ENCODE measurements around the gene CSTPP1.
"Not testable (repeated sequence)": the region's sequence is repeated elsewhere in the genome, so short reads cannot be mapped to it uniquely, and the experiment has no call there.

Gene CSTPP1

GRCh38 chr11:46958777-46959176, 22.2 kb downstream of the CSTPP1 start:
- DNase-seq: no peak

GRCh38 chr11:46961041-46961440, 24.5 kb downstream of the CSTPP1 start:
- no peak for DNase-seq

GRCh38 chr11:46961886-46962285, 25.3 kb downstream of the CSTPP1 start:
- DNase-seq: not testable (repeated sequence)

- DNase-seq: no peak
Measured at GRCh38 chr11:46963844-46964243, 27.3 kb downstream of the CSTPP1 start.

GRCh38 chr11:46966773-46967172, 30.2 kb downstream of the CSTPP1 start:
- DNase-seq: no peak

- no peak for DNase-seq
Measured at GRCh38 chr11:46967962-46968361, 31.4 kb downstream of the CSTPP1 start.

- DNase-seq: no peak
Measured at GRCh38 chr11:46969379-46969778, 32.8 kb downstream of the CSTPP1 start.

GRCh38 chr11:46970913-46971625, 34.5 kb downstream of the CSTPP1 start:
- no peak for DNase-seq

- no peak for DNase-seq
Measured at GRCh38 chr11:46972343-46972742, 35.8 kb downstream of the CSTPP1 start.

GRCh38 chr11:46972821-46973220, 36.3 kb downstream of the CSTPP1 start:
- no peak for DNase-seq

- no peak for DNase-seq
Measured at GRCh38 chr11:46976182-46976854, 39.8 kb downstream of the CSTPP1 start.

- DNase-seq: no peak
Measured at GRCh38 chr11:46977038-46977813, 40.7 kb downstream of the CSTPP1 start.

- no peak for DNase-seq
Measured at GRCh38 chr11:46978005-46978491, 41.5 kb downstream of the CSTPP1 start.

- no peak for DNase-seq
Measured at GRCh38 chr11:46979358-46979757, 42.8 kb downstream of the CSTPP1 start.

- DNase-seq: no peak
Measured at GRCh38 chr11:46981436-46981835, 44.9 kb downstream of the CSTPP1 start.

- DNase-seq: no peak
Measured at GRCh38 chr11:46982797-46983452, 46.4 kb downstream of the CSTPP1 start.

GRCh38 chr11:46983598-46983997, 47.0 kb downstream of the CSTPP1 start:
- no peak for DNase-seq

GRCh38 chr11:46984548-46984947, 48.0 kb downstream of the CSTPP1 start:
- DNase-seq: no peak

GRCh38 chr11:46984987-46985386, 48.4 kb downstream of the CSTPP1 start:
- no peak for DNase-seq

- DNase-seq: no peak
Measured at GRCh38 chr11:46987183-46987582, 50.6 kb downstream of the CSTPP1 start.

- not testable (repeated sequence) for DNase-seq
Measured at GRCh38 chr11:46989810-46990487, 53.4 kb downstream of the CSTPP1 start.

- no peak for DNase-seq
Measured at GRCh38 chr11:46991391-46991790, 54.8 kb downstream of the CSTPP1 start.
